Activated CD4-positive, alpha-beta T cell treated with anti-CD3 and anti-CD28 coated beads for 48 hours (primary cell): Measurements from ENCODE around the gene PXDC1.
"Not testable (repeated sequence)": the region's sequence is repeated elsewhere in the genome, so short reads cannot be mapped to it uniquely, and the experiment has no call there.

Source experiments
- DNase-seq: peaks from one replicate; pipeline ENCODE4 v3.0.0-alpha.2; 2020

Gene PXDC1

GRCh38 chr6:3782876-3783832, 31.6 kb upstream of the PXDC1 start:
- no peak for DNase-seq

- DNase-seq: no peak
Observed at GRCh38 chr6:3781504-3781903, 30.0 kb upstream of the PXDC1 start.

GRCh38 chr6:3779574-3779849, 28.0 kb upstream of the PXDC1 start:
- no peak for DNase-seq

GRCh38 chr6:3778701-3779573, 27.4 kb upstream of the PXDC1 start:
- no peak for DNase-seq

GRCh38 chr6:3777730-3778461, 26.4 kb upstream of the PXDC1 start:
- DNase-seq: no peak

- DNase-seq: no peak
Observed at GRCh38 chr6:3776881-3777507, 25.5 kb upstream of the PXDC1 start.

GRCh38 chr6:3775847-3776246, 24.3 kb upstream of the PXDC1 start:
- DNase-seq: no peak

GRCh38 chr6:3775386-3775785, 23.9 kb upstream of the PXDC1 start:
- no peak for DNase-seq

GRCh38 chr6:3773678-3774298, 22.3 kb upstream of the PXDC1 start:
- no peak for DNase-seq

GRCh38 chr6:3772127-3772999, 20.9 kb upstream of the PXDC1 start:
- DNase-seq: not testable (repeated sequence)

GRCh38 chr6:3771407-3772011, 20.0 kb upstream of the PXDC1 start:
- no peak for DNase-seq

- no peak for DNase-seq
Observed at GRCh38 chr6:3770023-3770720, 18.7 kb upstream of the PXDC1 start.

GRCh38 chr6:3769610-3770009, 18.1 kb upstream of the PXDC1 start:
- DNase-seq: no peak

GRCh38 chr6:3768502-3768901, 17.0 kb upstream of the PXDC1 start:
- no peak for DNase-seq

- not testable (repeated sequence) for DNase-seq
Observed at GRCh38 chr6:3767483-3767882, 16.0 kb upstream of the PXDC1 start.

GRCh38 chr6:3766214-3766613, 14.7 kb upstream of the PXDC1 start:
- DNase-seq: no peak

GRCh38 chr6:3765415-3765814, 13.9 kb upstream of the PXDC1 start:
- no peak for DNase-seq

GRCh38 chr6:3764516-3765335, 13.2 kb upstream of the PXDC1 start:
- no peak for DNase-seq

GRCh38 chr6:3762852-3763251, 11.3 kb upstream of the PXDC1 start:
- DNase-seq: no peak
